ENCODE results near the gene ANKRD29.

ANKRD29 gene

GRCh38 chr18:23662309-23663263 is at the start of gene ANKRD29:
ANKRD29 (minus strand) TSS chr18:23662911; CDS start chr18:23662730, 181 bp downstream.
- peak; percentile 61 to 62 for DNase-seq (ENCODE audit: low read depth in 1 of 2, low spot score in 1 of 2)
- TF ChIP-seq JUND (IDR thresholded peaks at IDR 0.05; ENCODE audit: low read depth), result no peak
- in situ Hi-C loops (cut with HindIII; ENCODE audit: low pct_unique_long_range_greater_than_20kb, low sequenced_read_pairs), result no loop called here

GRCh38 chr18:23712445-23712844 is 49.7 kb upstream of the ANKRD29 start:
- in situ Hi-C loops (cut with HindIII; ENCODE audit: low pct_unique_long_range_greater_than_20kb, low sequenced_read_pairs), result no loop called here
- DNase-seq (ENCODE audit: low read depth in 1 of 2, low spot score in 1 of 2), result no peak
- TF ChIP-seq JUND (IDR thresholded peaks at IDR 0.05; ENCODE audit: low read depth), result no peak

- in situ Hi-C loops (cut with HindIII; ENCODE audit: low pct_unique_long_range_greater_than_20kb, low sequenced_read_pairs), result no loop called here
- DNase-seq (ENCODE audit: low read depth in 1 of 2, low spot score in 1 of 2), result no peak
- no peak for TF ChIP-seq JUND (IDR thresholded peaks at IDR 0.05; ENCODE audit: low read depth)
Measured at GRCh38 chr18:23711426-23711825, 48.7 kb upstream of the ANKRD29 start.

- no peak for DNase-seq (ENCODE audit: low read depth in 1 of 2, low spot score in 1 of 2)
- in situ Hi-C loops (cut with HindIII; ENCODE audit: low pct_unique_long_range_greater_than_20kb, low sequenced_read_pairs), result no loop called here
- TF ChIP-seq JUND (IDR thresholded peaks at IDR 0.05; ENCODE audit: low read depth), result no peak
Measured at GRCh38 chr18:23710946-23711345, 48.2 kb upstream of the ANKRD29 start.

- DNase-seq (ENCODE audit: low read depth in 1 of 2, low spot score in 1 of 2), result no peak
- in situ Hi-C loops (cut with HindIII; ENCODE audit: low pct_unique_long_range_greater_than_20kb, low sequenced_read_pairs), result no loop called here
- no peak for TF ChIP-seq JUND (IDR thresholded peaks at IDR 0.05; ENCODE audit: low read depth)
Measured at GRCh38 chr18:23710068-23710527, 47.4 kb upstream of the ANKRD29 start.

- in situ Hi-C loops (cut with HindIII; ENCODE audit: low pct_unique_long_range_greater_than_20kb, low sequenced_read_pairs), result no loop called here
- DNase-seq (ENCODE audit: low read depth in 1 of 2, low spot score in 1 of 2), result peak in 1 of 2 experiments; percentile 56
- TF ChIP-seq JUND (IDR thresholded peaks at IDR 0.05; ENCODE audit: low read depth), result no peak
Measured at GRCh38 chr18:23706971-23707640, 44.4 kb upstream of the ANKRD29 start.

GRCh38 chr18:23704806-23705205 is 42.1 kb upstream of the ANKRD29 start:
- TF ChIP-seq JUND (IDR thresholded peaks at IDR 0.05; ENCODE audit: low read depth), result no peak
- in situ Hi-C loops (cut with HindIII; ENCODE audit: low pct_unique_long_range_greater_than_20kb, low sequenced_read_pairs), result no loop called here
- no peak for DNase-seq (ENCODE audit: low read depth in 1 of 2, low spot score in 1 of 2)

- DNase-seq (ENCODE audit: low read depth in 1 of 2, low spot score in 1 of 2), result no peak
- no peak for TF ChIP-seq JUND (IDR thresholded peaks at IDR 0.05; ENCODE audit: low read depth)
- in situ Hi-C loops (cut with HindIII; ENCODE audit: low pct_unique_long_range_greater_than_20kb, low sequenced_read_pairs), result no loop called here
Measured at GRCh38 chr18:23703987-23704384, 41.3 kb upstream of the ANKRD29 start.

- in situ Hi-C loops (cut with HindIII; ENCODE audit: low pct_unique_long_range_greater_than_20kb, low sequenced_read_pairs), result no loop called here
- peak in 1 of 2 experiments; percentile 64 for DNase-seq (ENCODE audit: low read depth in 1 of 2, low spot score in 1 of 2)
- no peak for TF ChIP-seq JUND (IDR thresholded peaks at IDR 0.05; ENCODE audit: low read depth)
Measured at GRCh38 chr18:23703057-23703986, 40.6 kb upstream of the ANKRD29 start.

GRCh38 chr18:23702606-23703005 is 39.9 kb upstream of the ANKRD29 start:
- DNase-seq (ENCODE audit: low read depth in 1 of 2, low spot score in 1 of 2), result no peak
- TF ChIP-seq JUND (IDR thresholded peaks at IDR 0.05; ENCODE audit: low read depth), result no peak
- in situ Hi-C loops (cut with HindIII; ENCODE audit: low pct_unique_long_range_greater_than_20kb, low sequenced_read_pairs), result no loop called here

GRCh38 chr18:23701544-23702064 is 38.9 kb upstream of the ANKRD29 start:
- no peak for TF ChIP-seq JUND (IDR thresholded peaks at IDR 0.05; ENCODE audit: low read depth)
- no peak for DNase-seq (ENCODE audit: low read depth in 1 of 2, low spot score in 1 of 2)
- in situ Hi-C loops (cut with HindIII; ENCODE audit: low pct_unique_long_range_greater_than_20kb, low sequenced_read_pairs), result no loop called here

- TF ChIP-seq JUND (IDR thresholded peaks at IDR 0.05; ENCODE audit: low read depth), result no peak
- DNase-seq (ENCODE audit: low read depth in 1 of 2, low spot score in 1 of 2), result no peak
- in situ Hi-C loops (cut with HindIII; ENCODE audit: low pct_unique_long_range_greater_than_20kb, low sequenced_read_pairs), result no loop called here
Measured at GRCh38 chr18:23701017-23701416, 38.3 kb upstream of the ANKRD29 start.

All from T47D (cell line).